Measurements from ENCODE around the gene CAMK2N1.

DNA sequence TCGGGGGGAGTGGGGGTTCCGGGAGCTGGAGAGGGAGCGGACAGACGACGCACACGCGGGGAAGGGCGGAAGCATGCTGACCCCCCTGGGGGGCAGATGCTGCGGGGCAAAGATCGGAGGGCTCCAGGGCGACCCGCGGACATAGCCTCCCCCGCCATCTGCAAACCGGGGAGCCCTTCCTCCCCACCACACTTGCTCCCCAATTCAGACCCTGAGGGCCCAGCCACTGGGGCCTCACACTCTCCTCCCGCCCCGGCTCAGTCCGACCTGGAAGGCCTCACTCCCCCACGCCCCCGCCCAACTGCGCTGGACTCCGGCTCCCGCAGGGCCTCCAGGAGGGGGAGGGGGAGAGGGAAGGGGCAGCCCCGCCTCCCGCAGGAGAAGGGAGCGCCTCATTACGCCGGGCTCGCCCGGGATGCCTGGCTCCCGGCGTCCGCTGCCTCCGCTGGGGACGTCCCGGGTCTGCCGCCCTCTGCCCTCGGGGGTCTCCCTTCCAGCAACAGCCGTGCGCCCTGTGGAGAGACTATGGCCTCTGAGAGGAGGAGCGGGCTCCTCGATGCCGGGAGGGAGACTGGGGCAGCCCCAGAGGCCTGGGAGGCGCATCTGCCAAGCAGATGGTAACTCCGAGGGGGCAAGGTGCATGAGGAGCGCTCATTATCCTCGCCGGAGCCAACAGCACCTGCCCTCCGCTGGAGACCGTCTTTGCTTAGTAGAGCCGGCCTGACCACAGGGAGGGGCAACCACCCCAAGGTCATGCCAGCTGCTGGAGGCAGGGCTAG, 636 bp upstream of the CAMK2N1 start:
- TF ChIP-seq, protein P1, sequence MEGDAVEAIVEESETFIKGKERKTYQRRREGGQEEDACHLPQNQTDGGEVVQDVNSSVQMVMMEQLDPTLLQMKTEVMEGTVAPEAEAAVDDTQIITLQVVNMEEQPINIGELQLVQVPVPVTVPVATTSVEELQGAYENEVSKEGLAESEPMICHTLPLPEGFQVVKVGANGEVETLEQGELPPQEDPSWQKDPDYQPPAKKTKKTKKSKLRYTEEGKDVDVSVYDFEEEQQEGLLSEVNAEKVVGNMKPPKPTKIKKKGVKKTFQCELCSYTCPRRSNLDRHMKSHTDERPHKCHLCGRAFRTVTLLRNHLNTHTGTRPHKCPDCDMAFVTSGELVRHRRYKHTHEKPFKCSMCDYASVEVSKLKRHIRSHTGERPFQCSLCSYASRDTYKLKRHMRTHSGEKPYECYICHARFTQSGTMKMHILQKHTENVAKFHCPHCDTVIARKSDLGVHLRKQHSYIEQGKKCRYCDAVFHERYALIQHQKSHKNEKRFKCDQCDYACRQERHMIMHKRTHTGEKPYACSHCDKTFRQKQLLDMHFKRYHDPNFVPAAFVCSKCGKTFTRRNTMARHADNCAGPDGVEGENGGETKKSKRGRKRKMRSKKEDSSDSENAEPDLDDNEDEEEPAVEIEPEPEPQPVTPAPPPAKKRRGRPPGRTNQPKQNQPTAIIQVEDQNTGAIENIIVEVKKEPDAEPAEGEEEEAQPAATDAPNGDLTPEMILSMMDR (IDR thresholded peaks at IDR 0.05): no peak
- TF ChIP-seq POLR2A (IDR thresholded peaks at IDR 0.05): no peak
